Type B pancreatic cell (in vitro differentiated cells): ENCODE results near the gene FBXO40. TPM values are rescaled to one million over a fixed set of nuclear protein-coding genes. Genes with fewer than 3 reads are reported as not detected.

Experiments used
- DNase-seq: peaks from one replicate; pipeline ENCODE4 v3.0.0; 2021; ENCODE audit warnings: mixed read lengths; ENCODE audit not compliant: unreplicated experiment; ENCODE audit errors: extremely low spot score
- H3K27ac Mint-ChIP-seq: 2 replicates; pipeline ENCODE4 v1.8.0; 2021; ENCODE audit warnings: mild to moderate bottlenecking, mixed read lengths
- H3K27me3 Mint-ChIP-seq: 2 replicates; pipeline ENCODE4 v1.8.0; 2021; ENCODE audit warnings: mixed read lengths
- H3K36me3 Mint-ChIP-seq: 2 replicates; pipeline ENCODE4 v1.8.0; 2021; ENCODE audit warnings: mixed read lengths
- H3K4me1 Mint-ChIP-seq: one replicate; pipeline ENCODE4 v1.8.0; 2021; ENCODE audit warnings: mixed read lengths; ENCODE audit not compliant: unreplicated experiment
- H3K4me3 Mint-ChIP-seq: 2 replicates; pipeline ENCODE4 v1.8.0; 2021; ENCODE audit warnings: mild to moderate bottlenecking, mixed read lengths
- H3K9me3 Mint-ChIP-seq: 2 replicates; pipeline ENCODE4 v1.8.0; 2021; ENCODE audit warnings: mixed read lengths
- total RNA-seq: library from RNA; stranded (reverse); gene quantifications from 2 replicates; pipeline ENCODE4 v1.2.1, GENCODE V29; 2021; ENCODE audit warnings: low replicate concordance
- TF ChIP-seq, protein P1 (sequence below): fragments of 200-600 bp; sonication (generic); conservative IDR thresholded peaks from 2 replicates; pipeline ENCODE4 v1.5.0; 2021; ENCODE audit warnings: antibody characterized with exemption, mild to moderate bottlenecking

The FBXO40 gene
- total RNA-seq, 1 donor from 2014 or later, result not detected

DNA sequence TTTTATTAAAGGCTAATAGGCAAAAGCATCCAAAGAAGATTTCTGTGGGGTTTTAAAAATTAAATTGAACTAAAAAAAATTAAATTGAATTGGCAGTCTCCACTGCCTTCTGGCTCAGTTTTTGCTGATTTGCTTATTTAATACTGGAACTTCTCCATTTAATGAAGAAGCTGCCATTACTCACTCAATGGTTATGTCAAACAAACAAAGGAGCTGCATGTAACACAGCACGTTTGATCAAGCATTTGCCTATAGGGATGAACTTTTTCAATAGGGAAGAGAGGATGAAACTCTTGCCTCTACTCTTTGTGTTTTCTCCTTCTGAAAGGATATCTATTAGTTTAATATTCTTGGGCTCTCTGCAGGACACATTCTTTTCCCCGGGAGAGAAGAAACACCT lies 72.3 kb downstream of the FBXO40 start:
- TF ChIP-seq, protein P1, sequence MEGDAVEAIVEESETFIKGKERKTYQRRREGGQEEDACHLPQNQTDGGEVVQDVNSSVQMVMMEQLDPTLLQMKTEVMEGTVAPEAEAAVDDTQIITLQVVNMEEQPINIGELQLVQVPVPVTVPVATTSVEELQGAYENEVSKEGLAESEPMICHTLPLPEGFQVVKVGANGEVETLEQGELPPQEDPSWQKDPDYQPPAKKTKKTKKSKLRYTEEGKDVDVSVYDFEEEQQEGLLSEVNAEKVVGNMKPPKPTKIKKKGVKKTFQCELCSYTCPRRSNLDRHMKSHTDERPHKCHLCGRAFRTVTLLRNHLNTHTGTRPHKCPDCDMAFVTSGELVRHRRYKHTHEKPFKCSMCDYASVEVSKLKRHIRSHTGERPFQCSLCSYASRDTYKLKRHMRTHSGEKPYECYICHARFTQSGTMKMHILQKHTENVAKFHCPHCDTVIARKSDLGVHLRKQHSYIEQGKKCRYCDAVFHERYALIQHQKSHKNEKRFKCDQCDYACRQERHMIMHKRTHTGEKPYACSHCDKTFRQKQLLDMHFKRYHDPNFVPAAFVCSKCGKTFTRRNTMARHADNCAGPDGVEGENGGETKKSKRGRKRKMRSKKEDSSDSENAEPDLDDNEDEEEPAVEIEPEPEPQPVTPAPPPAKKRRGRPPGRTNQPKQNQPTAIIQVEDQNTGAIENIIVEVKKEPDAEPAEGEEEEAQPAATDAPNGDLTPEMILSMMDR, result no peak
- H3K27me3 Mint-ChIP-seq, result no peaks in the 10 kb centered on the region
- DNase-seq, result no peak
- no peak overlapping the region for H3K27ac Mint-ChIP-seq
- no peaks in the 10 kb centered on the region for H3K4me1 Mint-ChIP-seq
- H3K9me3 Mint-ChIP-seq, result no peaks in the 10 kb centered on the region
- no peak overlapping the region for H3K4me3 Mint-ChIP-seq
- H3K36me3 Mint-ChIP-seq, result peaks cover 47% of the 10 kb centered on the region

DNA sequence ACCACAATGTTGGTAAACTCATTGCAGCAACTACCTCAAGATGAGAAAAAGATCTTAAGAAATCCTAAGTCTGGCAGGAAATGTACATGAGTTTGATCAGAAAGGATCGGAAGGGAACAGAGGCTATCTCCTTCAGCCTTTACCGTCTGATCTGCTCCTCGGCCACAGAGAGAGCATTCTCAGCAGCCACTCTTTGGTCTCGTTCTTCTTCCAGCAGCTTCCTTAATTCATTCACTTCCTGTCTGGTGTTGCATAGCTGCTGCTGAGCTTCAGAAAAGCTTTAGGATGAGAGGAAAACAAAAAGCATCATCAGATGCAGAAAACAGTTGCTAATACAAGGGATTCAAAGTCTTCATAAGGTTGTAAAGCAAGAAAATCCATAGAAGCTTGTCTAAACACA lies 74.2 kb downstream of the FBXO40 start:
- Mint-ChIP-seq H3K36me3 (peaks cover 52% of the 10 kb centered on the region), H3K4me1 (no peaks in the 10 kb centered on the region), H3K9me3 (no peaks in the 10 kb centered on the region), H3K27ac (no peak overlapping the region), H3K4me3 (no peak overlapping the region), H3K27me3 (no peaks in the 10 kb centered on the region)
- TF ChIP-seq, protein P1, result no peak
- no peak for DNase-seq

DNA sequence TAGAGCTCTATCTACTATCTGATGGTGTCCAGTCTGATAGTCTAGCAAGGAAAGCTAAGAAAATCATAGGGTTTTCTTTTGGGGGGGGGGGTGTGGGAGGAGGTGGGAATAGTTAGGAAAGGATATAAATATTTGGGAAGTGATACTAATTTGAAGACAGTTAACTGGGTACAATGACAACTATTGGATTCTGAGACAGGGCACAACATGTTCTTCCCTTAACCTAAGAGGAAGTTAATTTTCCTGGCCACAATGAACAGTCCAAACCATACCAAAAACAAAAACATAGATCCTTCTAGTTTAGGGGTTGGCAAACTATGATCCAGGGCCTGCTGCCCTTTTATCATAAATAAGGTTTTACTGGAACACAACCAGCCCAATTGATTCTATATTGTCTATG lies 77.5 kb downstream of the FBXO40 start:
- H3K27me3 Mint-ChIP-seq, result no peaks in the 10 kb centered on the region
- TF ChIP-seq, protein P1, result no peak

DNA sequence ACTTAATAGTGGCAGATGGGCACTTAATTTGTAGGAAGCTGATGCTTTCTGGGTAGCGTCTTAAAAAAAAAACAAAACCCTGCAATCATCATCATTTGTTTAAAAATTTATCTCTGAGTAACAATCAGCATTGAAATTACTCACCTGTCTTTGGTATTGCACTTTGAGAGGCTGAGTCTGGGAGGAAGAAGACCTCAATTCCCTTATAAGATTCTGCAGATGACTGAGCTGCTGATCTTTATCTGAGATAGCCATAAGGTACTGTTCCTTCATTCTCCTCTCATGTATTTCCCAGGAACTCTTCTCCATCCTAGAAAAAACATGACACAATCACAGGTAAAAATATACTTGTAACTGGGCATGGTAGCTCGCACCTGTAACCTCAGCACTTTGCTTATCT lies 84.0 kb downstream of the FBXO40 start:
- TF ChIP-seq, protein P1, result no peak
- no peak overlapping the region for H3K4me3 Mint-ChIP-seq
- no peak overlapping the region for H3K27ac Mint-ChIP-seq
- H3K36me3 Mint-ChIP-seq, result peaks cover 38% of the 10 kb centered on the region
- no peaks in the 10 kb centered on the region for H3K4me1 Mint-ChIP-seq
- H3K9me3 Mint-ChIP-seq, result no peaks in the 10 kb centered on the region
- no peaks in the 10 kb centered on the region for H3K27me3 Mint-ChIP-seq
- DNase-seq, result no peak

More for the DNA sequence above, 77.5 kb downstream of the FBXO40 start:
- H3K4me3 Mint-ChIP-seq, result no peak overlapping the region
- no peak for DNase-seq
- no peak overlapping the region for H3K27ac Mint-ChIP-seq
- no peaks in the 10 kb centered on the region for H3K4me1 Mint-ChIP-seq
- no peaks in the 10 kb centered on the region for H3K9me3 Mint-ChIP-seq
- H3K36me3 Mint-ChIP-seq, result peaks cover 42% of the 10 kb centered on the region

Other genes with a start within 250 kb of the FBXO40 start
- gene POLQ, start 47.4 kb upstream of the FBXO40 start, total RNA-seq, result 6.2 and 12.2 TPM in 2 replicates
- not detected in 2 replicates for gene ARGFX, start 25.4 kb upstream of the FBXO40 start, total RNA-seq
- 5.9 and 6.0 TPM in 2 replicates for gene HCLS1, start 67.5 kb downstream of the FBXO40 start, total RNA-seq
- 49.9 and 76.9 TPM in 2 replicates for gene GOLGB1, start 156.4 kb downstream of the FBXO40 start, total RNA-seq
- gene IQCB1, start 241.7 kb downstream of the FBXO40 start, total RNA-seq, result 31.2 and 31.6 TPM in 2 replicates
- 3.7 and 9.1 TPM in 2 replicates for gene EAF2, start 241.8 kb downstream of the FBXO40 start, total RNA-seq